HG03342 (cell line): ENCODE measurements around the gene PRR29.
"Not testable (repeated sequence)": the region's sequence is repeated elsewhere in the genome, so short reads cannot be mapped to it uniquely, and the experiment has no call there.

Experiments
- ATAC-seq: cut with Tn5 transposase; IDR thresholded peaks from one replicate; pipeline ENCODE4 v1.9.1; 2021; ENCODE audit warnings: mild to moderate bottlenecking, moderate library complexity; ENCODE audit not compliant: unreplicated experiment

The PRR29 gene

DNA sequence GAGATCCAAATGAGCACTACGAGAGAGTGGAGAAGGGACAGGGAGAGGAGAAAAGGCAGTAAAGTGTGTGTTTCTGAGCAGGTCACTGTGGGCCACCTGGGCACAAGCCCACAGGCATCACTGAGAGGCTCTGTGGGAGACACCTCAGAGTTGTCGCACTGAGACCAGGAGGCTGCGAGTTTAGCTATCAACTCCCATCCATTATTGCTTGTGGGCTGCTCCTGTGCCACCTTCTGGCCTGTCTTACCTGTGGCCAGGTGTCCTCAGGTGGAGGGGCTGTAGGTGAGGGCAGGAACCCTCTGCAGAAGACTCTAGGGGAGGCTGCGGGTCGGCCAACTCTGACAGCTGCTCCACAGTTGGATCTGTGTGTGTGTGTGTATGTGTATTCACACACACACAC is 2.5 kb upstream of the PRR29 start:
- no peak for ATAC-seq

DNA sequence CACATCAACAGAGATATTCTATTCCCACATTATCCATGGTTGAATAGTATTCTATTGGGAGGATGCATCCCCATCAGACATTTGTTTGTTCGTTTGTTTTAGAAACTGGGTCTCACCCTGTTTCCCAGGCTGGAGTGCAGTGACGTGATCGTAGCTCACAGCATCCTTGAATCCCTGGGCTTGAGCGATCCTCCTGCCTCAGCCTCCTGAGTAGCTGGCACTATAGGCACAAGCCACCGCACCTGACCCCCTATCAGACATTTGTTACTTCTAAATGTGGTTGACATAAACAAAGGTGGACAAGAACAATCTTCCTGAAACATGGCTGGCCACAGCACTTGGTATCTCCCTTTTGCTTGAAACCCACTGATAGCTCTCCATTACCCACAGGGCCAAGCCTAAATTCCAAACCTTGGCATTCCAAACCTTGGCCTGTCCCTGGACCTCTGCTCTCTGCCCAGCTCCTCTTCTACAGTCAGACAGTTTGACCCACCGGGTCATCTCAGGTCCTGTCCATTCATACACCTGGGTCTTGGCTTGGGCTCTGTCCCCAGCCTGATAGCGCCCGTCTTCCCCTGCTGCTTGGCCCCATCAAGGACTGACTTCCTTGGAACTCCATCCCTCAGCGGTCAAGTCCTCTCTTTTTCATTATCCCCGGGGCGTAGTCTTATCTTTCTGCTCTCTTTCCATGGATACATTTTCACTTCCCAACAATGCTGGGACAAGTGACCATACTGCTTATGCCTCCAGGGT is 1.5 kb upstream of the PRR29 start:
- no peak for ATAC-seq

DNA sequence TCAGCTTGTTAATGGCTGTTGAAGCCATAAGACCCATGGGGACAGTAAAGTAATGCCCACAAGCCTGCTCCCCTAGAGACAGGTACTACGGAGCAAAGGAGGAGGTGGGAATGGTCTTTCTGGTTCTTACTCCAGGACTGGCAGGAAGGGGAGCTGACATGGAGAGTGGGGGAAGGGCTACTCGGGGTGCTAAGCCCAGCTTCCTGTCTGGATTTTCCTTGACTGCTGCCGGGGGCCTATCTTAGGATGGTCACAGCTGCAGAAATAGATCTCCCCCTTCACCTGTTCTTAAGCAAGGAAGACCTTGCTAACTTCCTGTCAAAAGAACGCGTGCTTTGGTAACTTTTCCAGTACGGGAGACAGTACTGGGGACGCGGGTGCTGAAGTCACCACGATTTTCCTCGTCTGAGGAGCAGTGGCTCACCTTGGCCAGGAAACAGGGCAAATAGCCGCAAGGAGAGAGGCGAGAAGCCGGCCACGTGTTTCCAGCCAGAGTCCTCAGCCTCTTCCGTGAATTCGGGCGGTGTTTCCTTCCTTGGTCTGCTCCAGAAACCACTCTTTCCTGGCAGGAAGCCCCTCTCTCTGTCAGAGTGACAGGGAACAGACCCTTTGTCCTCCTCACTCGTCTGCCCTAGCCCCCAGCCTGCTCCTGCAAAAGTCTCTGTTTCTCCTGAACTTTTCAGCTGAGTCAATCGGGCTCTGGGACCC is 656 bp upstream of the PRR29 start:
- no peak for ATAC-seq

DNA sequence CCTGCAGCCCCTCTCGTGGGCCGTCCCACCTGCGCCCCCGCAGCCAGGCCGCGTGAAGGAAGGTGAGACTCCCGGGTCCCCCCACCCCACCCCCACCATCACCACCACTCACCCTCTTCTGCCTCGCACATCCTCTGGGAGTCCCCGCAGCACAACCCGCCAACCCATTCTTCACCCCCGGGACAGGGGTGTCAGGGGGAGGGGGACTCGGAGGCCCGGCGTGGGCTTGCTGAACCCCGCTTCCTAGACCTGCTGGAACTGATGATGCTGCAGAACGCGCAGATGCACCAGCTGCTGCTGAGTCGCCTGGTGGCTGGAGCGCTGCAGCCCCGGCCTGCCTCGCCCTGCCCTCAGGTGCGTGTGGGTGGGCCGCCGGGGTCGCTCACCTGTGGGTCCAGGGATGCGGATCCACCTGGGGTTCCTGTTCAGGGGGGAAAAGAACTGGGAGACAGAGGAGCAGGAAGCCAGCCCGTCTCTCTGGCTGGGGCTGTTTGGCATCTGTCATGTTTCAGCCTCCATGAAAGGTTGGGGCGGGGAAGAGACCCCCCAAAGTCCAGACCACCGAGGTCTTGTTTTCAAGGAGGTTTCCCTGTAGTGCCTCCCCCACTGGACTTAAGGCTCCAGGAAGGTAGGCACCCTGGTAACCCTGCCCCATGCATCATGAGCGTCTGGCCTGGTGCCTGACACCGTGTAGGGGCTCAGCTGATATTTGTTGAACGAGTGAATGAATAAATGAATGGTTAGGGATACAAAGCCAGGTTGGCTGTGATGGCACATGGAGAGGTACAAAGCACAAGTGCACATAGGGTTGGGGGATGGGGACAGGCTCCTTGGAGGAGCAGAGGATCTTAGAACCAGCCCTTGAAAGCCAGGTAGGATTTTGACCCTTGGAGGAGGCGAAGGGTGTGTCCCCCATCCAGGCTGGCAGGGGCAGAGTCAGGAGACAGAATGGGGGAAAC is 849 bp downstream of the PRR29 start:
- ATAC-seq, result no peak

DNA sequence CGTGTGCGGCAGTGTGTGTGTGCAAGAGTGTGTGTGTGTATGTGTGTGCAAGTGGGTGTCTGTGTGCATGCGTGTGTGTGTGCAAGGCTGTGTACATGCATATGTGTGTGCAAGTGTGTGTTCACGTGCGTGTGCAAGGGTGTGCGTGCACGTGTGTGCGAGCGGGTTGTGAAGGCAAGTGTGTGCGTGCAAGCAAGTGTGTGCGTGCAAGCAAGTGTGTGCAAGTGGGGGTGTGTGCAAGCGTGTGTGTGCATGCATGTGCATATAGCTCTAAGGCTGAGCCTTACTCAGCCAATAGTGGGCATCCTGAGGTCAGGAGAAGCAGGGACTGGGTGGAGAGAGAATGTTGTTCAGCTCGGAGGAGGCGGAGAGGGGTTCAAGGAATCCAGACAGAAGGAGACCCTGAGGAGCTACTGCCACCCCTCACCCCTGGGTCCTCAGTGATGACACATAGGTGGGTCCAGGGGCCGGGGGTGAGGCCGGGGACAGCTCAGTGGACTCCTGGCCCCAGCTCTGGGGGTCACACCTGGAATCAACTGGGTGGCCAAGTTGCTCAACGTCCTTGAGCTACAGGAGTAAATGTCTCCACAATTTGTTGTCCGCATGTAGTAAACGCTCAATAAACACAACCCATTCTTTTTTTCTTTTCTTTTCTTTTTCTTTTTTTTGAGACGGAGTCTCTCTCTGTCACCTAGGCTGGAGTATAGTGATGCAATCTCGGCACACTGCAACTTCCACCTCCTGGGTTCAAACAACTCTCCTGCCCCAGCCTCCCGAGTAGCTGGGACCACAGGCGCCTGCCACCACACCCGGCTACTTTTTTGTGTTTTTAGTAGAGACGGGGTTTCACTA is 1.8 kb downstream of the PRR29 start:
- no peak for ATAC-seq

DNA sequence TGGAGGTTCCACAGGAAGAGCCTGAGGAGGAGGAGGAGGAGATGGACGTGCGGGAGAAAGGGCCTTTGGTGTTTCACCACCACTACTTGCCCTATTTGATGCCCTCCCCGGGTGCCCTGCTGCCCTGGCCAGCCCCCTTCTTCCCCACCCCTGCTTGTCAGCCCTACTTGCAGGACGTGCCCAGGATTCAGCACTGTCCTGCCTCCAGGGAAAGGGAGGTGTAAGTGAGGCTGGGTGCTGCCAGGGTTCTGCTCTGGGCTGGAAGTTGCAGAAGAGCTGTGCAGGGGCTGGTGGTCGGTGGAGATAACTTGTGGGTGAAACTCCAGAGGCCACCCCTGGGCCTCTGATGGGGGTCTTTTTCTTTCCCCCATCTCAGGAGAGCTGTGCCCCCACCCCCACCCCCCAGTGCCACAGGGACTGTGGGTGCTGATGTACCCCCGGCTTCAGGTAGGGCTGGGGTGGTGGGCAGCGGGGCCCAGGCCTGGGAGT is 3.0 kb downstream of the PRR29 start:
- no peak for ATAC-seq

DNA sequence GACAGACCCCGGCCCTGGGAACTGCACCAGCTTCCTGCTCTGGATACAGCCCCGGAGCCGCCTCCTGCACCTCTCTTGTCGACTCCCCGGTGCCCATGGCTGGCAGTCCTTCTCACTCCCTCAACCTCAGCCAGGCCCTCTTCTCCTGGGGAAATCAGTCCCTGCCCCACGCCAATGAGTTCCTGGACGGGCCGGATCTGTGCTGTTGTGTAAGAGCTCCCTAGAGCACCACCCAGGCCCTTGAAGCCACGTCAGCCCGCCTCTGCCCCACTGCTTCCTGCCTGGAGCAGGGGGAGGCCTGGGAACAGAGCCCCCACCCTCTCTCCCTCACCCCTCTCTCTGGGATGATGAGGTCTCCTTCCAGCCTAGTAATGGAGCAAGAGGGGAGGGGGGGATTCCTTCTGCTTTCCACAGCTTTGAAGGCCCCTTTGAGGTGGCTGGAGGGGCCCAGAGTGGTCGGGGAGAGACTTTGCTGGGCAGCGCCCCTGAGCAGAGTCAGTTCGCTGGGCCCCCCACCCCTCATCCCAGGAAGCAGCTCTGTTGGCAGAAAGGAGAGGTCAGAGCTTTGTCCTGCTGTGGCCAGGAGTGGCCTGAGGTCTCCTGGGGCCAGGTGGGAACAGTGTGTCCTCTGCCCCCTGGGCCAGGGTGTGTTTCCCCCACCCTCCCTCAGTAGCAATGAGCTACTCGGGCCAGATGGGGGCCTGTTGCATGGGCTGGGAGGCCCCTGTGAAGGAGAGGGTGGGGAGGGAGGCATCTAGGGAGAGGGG is 3.8 kb downstream of the PRR29 start:
- no peak for ATAC-seq

DNA sequence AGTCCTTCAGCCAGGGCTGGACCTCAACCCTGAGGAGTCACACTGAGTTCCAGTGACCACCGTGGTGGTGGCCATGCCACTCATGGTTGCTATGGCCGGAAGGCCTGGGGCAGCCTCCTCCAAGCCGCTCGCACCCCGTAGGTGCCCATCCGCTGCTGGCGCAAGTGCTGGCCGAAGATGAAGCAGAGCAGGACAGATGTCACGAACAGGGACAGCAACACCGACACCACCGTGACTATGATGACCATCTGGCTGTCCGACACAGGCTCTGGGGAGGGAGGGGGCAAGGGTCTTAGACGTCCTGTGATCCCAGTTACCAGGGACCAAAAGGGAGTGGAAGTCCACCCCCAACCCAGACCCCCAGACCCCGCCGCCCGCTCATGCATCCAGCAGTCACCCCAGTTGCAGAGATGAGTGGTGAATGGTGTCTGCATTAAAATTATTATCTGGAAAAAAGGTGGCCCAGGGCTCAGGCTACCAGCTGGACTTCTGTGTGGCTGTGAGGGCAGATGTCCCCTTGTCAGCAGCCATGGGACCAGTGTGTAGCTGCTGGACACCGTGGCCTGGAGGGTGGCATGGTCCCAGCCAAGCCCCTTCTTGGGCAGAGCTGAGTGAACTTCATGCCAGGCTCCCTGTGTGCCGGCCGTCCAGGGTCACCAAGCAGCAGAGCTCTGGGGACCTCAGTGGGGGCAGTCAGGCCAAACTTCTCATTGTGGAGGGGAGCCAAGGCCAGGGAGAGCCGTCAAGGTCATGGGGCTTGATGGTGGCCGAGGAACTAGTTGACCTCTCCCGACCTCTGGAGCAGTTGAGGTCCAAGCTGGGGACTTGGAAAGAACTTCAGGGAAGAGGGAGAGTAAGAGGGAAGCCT is 4.7 kb downstream of the PRR29 start:
- no peak for ATAC-seq

DNA sequence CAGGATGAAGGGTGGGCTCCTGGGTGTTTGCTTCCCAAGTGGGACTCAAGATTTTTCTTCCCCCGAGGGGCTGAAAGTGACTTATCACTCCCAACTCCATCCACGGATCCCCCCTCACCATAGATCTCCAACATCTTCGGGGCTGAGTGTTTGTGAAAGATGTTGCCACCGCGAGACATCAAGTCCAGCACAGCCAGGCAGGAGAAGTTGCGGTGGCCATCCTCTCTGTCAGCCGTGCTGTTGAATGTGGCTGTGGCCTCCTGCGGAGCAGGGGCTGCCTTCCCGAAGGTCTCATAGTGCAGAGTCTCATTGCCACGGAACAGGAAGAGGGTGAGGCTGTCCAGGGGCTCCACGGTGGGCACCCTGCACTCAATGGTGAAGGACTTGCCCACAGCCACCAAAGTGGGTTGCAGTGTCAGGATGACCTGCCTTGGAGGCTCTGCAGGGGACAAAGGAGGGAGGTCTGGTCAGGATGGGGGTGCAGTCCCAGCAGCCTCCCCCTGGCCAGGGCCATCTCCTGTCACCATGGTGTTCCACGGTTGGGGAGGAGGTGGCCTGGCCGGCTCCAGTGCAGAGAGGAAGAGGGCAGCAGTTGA is 5.5 kb downstream of the PRR29 start:
- ATAC-seq, result no peak

DNA sequence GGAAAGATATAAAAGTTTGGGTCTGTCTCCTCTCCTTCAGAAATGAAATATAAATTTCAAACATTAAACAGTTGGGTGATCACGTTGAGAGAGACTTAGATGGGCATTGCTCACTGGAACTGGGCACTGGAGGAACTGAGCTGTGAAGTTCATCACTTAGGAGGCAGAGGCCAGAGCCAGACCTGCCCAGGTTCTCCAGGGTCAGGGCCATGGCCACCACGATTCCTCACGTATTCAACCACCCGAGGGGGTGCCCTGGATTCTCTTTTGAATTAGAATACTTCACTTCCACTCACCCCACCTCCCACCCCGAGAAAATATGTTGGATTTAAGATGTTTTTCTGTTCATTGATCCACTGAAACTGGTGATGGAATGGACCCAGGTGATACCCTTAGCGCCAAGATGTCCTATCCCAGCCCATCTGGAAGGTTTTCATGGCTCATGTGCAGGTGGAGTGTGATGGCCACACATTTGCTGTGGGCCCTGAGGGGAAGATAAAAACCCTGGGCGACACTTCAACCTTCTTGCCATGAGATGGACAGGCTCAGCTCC is 6.1 kb downstream of the PRR29 start:
- ATAC-seq, result no peak

DNA sequence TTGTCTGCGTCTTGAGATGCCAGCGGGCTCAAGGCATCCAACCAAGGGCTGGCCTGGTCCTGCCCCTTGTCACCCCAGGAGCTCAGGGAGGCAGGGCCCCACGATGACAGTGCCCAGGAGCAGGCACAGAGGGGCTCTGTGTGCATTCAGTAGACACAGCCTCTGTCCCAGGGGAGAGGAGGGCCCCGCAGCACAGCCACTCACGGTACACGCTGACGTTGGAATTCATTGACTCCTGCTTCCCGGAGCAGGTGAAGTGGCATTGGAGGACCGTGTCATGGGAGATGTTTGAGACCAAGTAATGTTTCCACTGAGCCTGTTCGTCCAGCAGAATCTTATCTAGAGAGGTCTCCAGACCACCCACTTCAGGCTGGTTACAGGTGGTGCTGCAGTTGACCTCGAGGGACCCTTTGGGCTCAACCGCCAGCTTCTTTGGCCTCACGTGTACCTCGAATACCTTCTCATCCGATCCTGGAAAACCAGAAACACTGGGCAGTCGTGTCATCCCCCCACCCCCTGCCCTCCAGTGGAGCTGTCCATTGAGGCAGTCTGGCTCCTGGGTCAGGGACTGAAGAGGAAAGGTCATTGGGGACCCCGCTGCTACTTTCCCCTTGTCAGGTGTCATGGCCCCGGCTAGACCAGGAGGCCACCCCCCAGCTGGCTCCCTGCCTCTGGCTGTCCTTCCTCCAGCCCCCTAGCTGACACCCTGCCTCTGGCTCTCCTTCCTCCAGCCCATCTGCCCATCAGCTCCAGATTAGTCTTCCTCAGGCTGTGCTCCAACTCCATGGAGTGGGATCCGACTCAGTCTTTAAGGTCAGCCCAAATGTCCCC is 7.0 kb downstream of the PRR29 start:
- ATAC-seq, result no peak

DNA sequence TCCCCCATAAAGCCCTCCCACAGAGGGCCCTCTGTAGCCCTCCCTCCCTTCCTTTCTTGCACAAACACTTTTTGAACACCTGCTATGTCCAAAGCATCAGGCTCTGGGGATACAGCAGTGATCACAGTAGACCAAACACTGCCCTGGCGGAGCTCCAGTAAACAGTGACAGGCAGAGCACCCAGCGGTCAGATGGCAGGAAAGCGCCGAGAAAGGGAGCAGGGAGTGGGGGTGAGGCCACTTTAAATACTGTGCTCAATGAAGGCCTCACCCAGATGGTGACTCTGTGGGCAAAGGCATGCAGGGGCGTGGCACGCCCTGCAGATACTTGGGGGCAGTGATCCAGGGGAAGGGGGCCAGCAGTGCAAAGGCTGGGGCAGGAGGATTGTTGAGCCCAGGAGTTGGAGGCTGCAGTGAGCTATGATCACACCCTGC is 7.6 kb downstream of the PRR29 start:
- no peak for ATAC-seq

DNA sequence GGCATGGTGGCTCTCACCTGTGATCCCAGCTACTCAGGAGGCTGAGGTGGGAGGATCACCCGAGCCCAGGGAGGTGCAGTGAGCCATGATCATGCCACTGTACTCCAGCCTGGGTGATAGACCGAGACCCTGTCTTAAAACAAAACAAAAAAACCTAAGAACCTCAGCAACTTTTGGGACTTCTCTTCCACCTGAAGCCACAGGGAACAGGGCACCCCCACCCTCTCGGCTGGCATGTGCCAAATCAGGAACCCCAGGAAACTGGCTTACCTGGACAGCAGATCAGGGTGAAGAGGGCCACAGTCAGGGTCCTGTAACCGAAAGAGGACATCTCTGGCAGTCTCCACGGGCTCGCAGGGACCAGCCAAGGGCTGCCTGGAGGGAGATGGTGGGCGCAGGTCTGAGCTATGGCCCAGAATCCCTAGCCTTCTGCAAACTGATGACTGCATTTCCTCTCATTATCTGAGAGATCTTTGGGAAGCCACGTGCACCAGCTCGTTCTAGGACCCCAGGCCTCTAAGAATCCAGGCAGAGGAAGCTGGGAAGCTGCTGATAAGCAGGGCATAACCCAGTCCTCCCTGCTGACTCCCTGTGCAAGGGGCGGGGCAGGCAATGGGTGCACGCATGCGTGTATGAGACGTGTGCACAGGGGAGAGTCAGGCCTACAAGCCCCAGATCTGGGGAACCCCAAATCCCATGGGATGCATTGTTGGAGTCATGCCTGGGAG is 8.4 kb downstream of the PRR29 start:
- ATAC-seq, result no peak

DNA sequence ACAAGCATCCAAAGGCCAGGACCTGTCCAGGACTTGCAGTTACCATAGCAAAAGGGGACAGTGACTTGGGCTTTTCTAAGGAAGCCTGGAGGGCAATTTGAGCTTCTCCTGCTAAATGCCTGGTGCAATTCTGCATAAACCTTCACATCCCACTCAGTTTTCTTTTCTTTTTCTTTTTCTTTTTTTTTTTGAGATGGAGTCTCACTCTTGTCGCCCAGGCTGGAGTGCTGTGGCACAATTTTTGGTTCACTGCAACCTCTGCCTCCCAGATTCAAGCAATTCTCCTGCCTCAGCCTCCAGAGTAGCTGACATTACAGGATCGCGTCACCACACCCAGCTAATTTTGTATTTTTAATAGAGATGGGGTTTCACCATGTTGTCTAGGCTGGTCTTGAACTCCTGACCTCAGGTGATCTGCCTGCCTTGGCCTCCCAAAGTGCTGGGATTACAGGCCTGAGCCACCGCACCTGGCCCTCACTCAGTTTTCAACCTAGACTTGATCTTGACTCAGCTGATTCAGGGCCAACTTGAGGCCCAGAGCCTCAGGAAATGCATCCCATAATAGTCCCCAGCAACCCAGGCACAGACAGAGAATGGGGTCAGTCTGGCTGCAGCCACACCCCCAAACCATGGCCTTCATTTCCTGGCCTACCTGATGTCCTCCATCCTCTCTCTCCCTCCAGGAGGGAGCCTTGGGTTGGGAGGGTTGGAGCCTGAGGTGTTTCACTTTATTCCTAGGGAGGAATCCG is 9.1 kb downstream of the PRR29 start:
- ATAC-seq, result not testable (repeated sequence)

DNA sequence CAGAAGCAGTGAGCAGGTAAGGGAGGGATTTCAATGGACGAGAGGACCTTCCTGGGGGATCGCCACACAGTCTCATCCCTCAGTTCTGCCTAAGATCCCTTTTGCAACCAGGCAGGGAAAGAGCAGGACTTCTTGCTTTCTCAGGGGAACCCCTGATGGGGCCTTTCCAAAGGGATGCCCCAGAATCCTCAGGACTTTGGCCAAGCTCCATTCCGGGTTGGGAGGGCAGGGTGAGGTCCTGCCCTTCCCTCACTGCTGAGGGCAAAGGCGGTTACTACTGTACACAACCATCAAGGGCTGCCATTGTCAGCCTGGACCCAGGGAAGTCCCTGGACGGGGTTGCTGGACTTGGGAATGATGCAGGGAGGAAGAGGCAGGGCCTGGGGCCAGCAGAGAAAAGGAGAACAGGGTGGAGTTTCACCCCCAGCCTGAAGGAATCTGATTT is 9.7 kb downstream of the PRR29 start:
- no peak for ATAC-seq

DNA sequence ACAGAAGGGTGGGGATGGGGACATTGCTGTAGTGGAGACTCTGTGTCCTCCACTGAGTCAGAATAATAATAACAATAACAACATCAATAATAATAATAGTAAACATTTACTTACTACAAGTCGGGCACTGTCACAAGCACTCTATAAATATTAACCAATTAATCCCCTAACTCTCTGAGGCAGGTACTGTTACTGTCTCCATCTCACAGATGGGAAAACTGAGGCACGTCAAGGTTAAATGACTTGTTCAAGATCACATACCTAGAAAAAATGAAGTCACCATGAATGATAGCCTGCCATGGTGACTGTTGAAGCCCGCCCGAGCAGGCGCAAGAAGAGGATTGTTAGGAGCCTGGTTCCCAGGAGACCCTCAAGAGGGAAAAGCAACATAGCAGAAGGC is 10.2 kb downstream of the PRR29 start:
- no peak for ATAC-seq
